Keratinocyte (primary cell): ENCODE results near the gene PRICKLE4. TPM values are rescaled to one million over a fixed set of nuclear protein-coding genes. Genes with fewer than 3 reads are reported as not detected.

Source experiments
- DNase-seq: peaks from one replicate; pipeline ENCODE4 v3.0.0-alpha.2; 2011; ENCODE audit warnings: low read depth, missing footprints, low spot score
- FAIRE-seq: peaks from 2 replicates; lab custom pipeline; 2011; peaks lifted over from hg19 to GRCh38; lab: Jason Lieb, UNC
- H2AFZ ChIP-seq: 2 replicates; pipeline ENCODE4 v1.6.0; 2012; ENCODE audit warnings: low read length, control low read depth, inconsistent platforms; ENCODE audit not compliant: control insufficient read depth
- H3K27ac ChIP-seq: 2 replicates; pipeline ENCODE4 v1.5.1; 2011; ENCODE audit warnings: low read length; ENCODE audit not compliant: control insufficient read depth, insufficient read depth
- H3K27me3 ChIP-seq: 3 replicates; pipeline ENCODE4 v1.6.0; 2011; ENCODE audit warnings: low read length; ENCODE audit not compliant: control insufficient read depth, insufficient read depth; ENCODE audit errors: extremely low read depth
- H3K36me3 ChIP-seq, 2 experiments: 2 replicates in 1 of 2; 3 replicates in 1 of 2; pipeline ENCODE4 v1.5.1; 2011; ENCODE audit warnings: low read length in 2 of 2, mild to moderate bottlenecking in 1 of 2; ENCODE audit not compliant: control insufficient read depth in 2 of 2, insufficient read depth in 2 of 2; ENCODE audit errors: extremely low read depth in 1 of 2
- H3K4me1 ChIP-seq: 3 replicates; pipeline ENCODE4 v1.5.1; 2011; ENCODE audit warnings: low read length; ENCODE audit not compliant: control insufficient read depth, insufficient read depth; ENCODE audit errors: extremely low read depth
- H3K4me2 ChIP-seq: 3 replicates; pipeline ENCODE4 v1.6.0; 2011; ENCODE audit warnings: low read depth, low read length; ENCODE audit not compliant: control insufficient read depth, insufficient read depth; ENCODE audit errors: extremely low read depth
- H3K4me3 ChIP-seq, 3 experiments: fragments of 200-600 bp in 1 of 3; sonication (generic) in 1 of 3; 2 replicates in 2 of 3; 3 replicates in 1 of 3; pipeline ENCODE4 v1.5.1; 2011 to 2016; ENCODE audit warnings: low read length in 3 of 3, mild to moderate bottlenecking in 3 of 3, control low read depth in 2 of 3, inconsistent platforms in 1 of 3, low read depth in 1 of 3, mixed read lengths in 1 of 3, mixed run types in 1 of 3, moderate library complexity in 1 of 3; ENCODE audit not compliant: control insufficient read depth in 2 of 3, insufficient read depth in 2 of 3; ENCODE audit errors: extremely low read depth in 1 of 3
- H3K79me2 ChIP-seq: 2 replicates; pipeline ENCODE4 v1.6.0; 2012; ENCODE audit warnings: low read length; ENCODE audit not compliant: control insufficient read depth, insufficient read depth
- H3K9ac ChIP-seq: 3 replicates; pipeline ENCODE4 v1.6.0; 2011; ENCODE audit warnings: low read length; ENCODE audit not compliant: control insufficient read depth, insufficient read depth; ENCODE audit errors: extremely low read depth
- H3K9me1 ChIP-seq: 3 replicates; pipeline ENCODE4 v1.6.0; 2011; ENCODE audit warnings: low read length; ENCODE audit not compliant: control insufficient read depth, insufficient read depth; ENCODE audit errors: extremely low read depth
- H3K9me3 ChIP-seq: 2 replicates; pipeline ENCODE4 v1.5.1; 2012; ENCODE audit warnings: low read depth, low read length; ENCODE audit not compliant: control insufficient read depth
- H4K20me1 ChIP-seq: 3 replicates; pipeline ENCODE4 v1.6.0; 2011; ENCODE audit warnings: low read length; ENCODE audit not compliant: control insufficient read depth, insufficient read depth; ENCODE audit errors: extremely low read depth
- EZH2 ChIP-seq: IDR thresholded peaks from one replicate; pipeline ENCODE4 v1.6.1; 2012; ENCODE audit warnings: inconsistent platforms, mild to moderate bottlenecking, low read length, moderate library complexity
- dilution Hi-C: fragments of 300-500 bp; cut with MboI; formaldehyde crosslinking; loops from one replicate; pipeline ENCODE4 v1.7.0; 2020; ENCODE audit warnings: low sequenced_read_pairs; ENCODE audit not compliant: extremely low pct_ligation_motif_present
- polyA plus RNA-seq, 5 experiments: library from polyadenylated mRNA; depleted of rRNA in 3 of 5; stranded (reverse) in 3 of 5; stranded (forward) in 1 of 5; unstranded in 1 of 5; fragments of >200 nt; gene quantifications; 1 replicate in 1 of 5; 2 replicates in 3 of 5; 3 replicates in 1 of 5; pipeline versions ENCODE4 v1.2.1 to v1.2.3, GENCODE V29; 2011 to 2012; ENCODE audit warnings: missing spikeins in 2 of 5, low read depth in 1 of 5, low replicate concordance in 1 of 5
- TF ChIP-seq, protein P1 (sequence below), 3 experiments: IDR thresholded peaks in 1 of 3; conservative IDR thresholded peaks in 1 of 3; optimal IDR thresholded peaks in 1 of 3; 2 replicates in 2 of 3; 3 replicates in 1 of 3; pipeline versions ENCODE3 to v1.5.1; 2011; ENCODE audit warnings: low read length in 3 of 3, mild to moderate bottlenecking in 3 of 3, moderate library complexity in 2 of 3, control low read depth in 1 of 3, inconsistent platforms in 1 of 3; ENCODE audit not compliant: insufficient read depth in 2 of 3; ENCODE audit errors: extremely low read depth in 1 of 3

Gene PRICKLE4
- polyA plus RNA-seq, 1 donor (not counting 4 experiments of a cell fraction or from before 2014, with no cell fraction given) = 0.13 TPM

DNA sequence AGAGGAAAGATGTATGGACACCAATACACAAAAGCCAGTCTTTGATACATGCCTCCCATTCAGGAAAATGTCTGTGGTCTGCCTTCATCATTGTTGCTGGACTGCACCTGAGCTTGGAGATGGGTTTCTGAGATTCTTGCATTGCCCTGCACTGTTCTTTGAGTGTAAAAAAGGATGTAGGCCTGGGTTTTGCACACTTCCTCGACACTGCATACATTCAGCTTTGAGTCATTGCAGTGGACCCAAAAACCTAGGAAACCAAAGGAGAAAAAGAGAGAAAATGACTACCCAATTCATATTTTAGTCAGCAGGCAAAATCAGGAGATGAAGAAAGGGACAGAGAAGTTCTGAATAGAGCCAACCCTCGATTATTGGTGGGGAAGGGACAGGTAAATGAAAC lies 15.9 kb downstream of the PRICKLE4 start:
- FAIRE-seq (no peak), DNase-seq (no peak)
- dilution Hi-C loops = no loop called here
- Histone ChIP-seq H3K27ac (no peak overlapping the region), H3K4me1 (no peaks in the 10 kb centered on the region), H3K27me3 (no peaks in the 10 kb centered on the region), H3K79me2 (no peaks in the 10 kb centered on the region), H3K9ac (no peak overlapping the region), H3K4me2 (no peak overlapping the region), H3K4me3 (no peak overlapping the region), H3K9me1 (no peaks in the 10 kb centered on the region), H3K9me3 (no peaks in the 10 kb centered on the region), H2AFZ (no peak overlapping the region), H3K36me3 (peaks cover 6 to 10% of the 10 kb centered on the region in 2 experiments), H4K20me1 (no peaks in the 10 kb centered on the region)
- TF ChIP-seq EZH2 = no peak
- TF ChIP-seq, protein P1, sequence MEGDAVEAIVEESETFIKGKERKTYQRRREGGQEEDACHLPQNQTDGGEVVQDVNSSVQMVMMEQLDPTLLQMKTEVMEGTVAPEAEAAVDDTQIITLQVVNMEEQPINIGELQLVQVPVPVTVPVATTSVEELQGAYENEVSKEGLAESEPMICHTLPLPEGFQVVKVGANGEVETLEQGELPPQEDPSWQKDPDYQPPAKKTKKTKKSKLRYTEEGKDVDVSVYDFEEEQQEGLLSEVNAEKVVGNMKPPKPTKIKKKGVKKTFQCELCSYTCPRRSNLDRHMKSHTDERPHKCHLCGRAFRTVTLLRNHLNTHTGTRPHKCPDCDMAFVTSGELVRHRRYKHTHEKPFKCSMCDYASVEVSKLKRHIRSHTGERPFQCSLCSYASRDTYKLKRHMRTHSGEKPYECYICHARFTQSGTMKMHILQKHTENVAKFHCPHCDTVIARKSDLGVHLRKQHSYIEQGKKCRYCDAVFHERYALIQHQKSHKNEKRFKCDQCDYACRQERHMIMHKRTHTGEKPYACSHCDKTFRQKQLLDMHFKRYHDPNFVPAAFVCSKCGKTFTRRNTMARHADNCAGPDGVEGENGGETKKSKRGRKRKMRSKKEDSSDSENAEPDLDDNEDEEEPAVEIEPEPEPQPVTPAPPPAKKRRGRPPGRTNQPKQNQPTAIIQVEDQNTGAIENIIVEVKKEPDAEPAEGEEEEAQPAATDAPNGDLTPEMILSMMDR (optimal IDR thresholded peaks at IDR 0.05 in 1 of 3, IDR thresholded peaks at IDR 0.05 in 1 of 3, conservative IDR thresholded peaks at IDR 0.05 in 1 of 3; ENCODE audit: extremely low read depth in 1 of 3, insufficient read depth in 2 of 3, low read length in 3 of 3) = no peak

DNA sequence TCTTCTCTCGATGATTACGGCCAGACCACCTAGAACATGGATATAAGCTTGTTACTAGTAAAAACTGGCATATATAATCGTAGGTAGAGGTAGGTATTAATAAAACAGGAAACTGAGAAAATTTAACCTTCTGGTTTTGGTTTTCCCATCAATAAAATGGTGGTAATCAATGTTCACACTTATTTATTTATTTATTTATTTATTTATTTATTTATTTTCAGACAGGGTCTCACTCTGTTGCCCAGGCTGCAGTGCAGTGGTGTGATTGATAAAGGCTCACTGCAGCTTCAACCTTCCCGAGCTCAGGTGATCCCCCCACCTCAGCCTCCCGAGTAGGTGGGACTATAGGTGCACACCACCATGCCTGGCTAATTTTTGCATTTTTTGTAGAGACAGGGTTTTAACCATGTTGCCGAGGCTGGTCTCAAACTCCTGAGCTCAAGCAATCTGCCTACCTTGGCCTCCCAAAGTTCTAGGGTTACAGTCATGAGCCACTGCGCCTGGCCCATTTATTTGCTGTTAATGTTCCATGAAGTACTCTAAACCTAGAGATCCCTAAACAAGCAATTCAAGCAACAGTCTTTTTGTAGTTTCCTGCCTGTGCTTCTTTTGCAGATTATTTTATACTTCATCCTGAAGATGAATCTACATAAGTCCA lies 18.4 kb downstream of the PRICKLE4 start:
- H2AFZ ChIP-seq = no peak overlapping the region
- no peaks in the 10 kb centered on the region for H3K27me3 ChIP-seq
- dilution Hi-C loops = no loop called here
- no peaks in the 10 kb centered on the region for H3K4me1 ChIP-seq
- FAIRE-seq (no peak), DNase-seq (no peak)
- H3K79me2 ChIP-seq = no peaks in the 10 kb centered on the region
- no peaks in the 10 kb centered on the region for H3K9me1 ChIP-seq
- no peak overlapping the region for H3K27ac ChIP-seq
- H3K4me3 ChIP-seq = no peak overlapping the region
- TF ChIP-seq, protein P1 (optimal IDR thresholded peaks at IDR 0.05 in 1 of 3, IDR thresholded peaks at IDR 0.05 in 1 of 3, conservative IDR thresholded peaks at IDR 0.05 in 1 of 3; ENCODE audit: extremely low read depth in 1 of 3, insufficient read depth in 2 of 3, low read length in 3 of 3) = no peak
- no peak for TF ChIP-seq EZH2
- no peaks in the 10 kb centered on the region for H4K20me1 ChIP-seq
- peaks cover 6 to 10% of the 10 kb centered on the region in 2 experiments for H3K36me3 ChIP-seq
- H3K4me2 ChIP-seq = no peak overlapping the region
- no peak overlapping the region for H3K9ac ChIP-seq
- H3K9me3 ChIP-seq = no peaks in the 10 kb centered on the region
